ENCODE measurements around the gene BPIFB2.

BPIFB2 gene

DNA sequence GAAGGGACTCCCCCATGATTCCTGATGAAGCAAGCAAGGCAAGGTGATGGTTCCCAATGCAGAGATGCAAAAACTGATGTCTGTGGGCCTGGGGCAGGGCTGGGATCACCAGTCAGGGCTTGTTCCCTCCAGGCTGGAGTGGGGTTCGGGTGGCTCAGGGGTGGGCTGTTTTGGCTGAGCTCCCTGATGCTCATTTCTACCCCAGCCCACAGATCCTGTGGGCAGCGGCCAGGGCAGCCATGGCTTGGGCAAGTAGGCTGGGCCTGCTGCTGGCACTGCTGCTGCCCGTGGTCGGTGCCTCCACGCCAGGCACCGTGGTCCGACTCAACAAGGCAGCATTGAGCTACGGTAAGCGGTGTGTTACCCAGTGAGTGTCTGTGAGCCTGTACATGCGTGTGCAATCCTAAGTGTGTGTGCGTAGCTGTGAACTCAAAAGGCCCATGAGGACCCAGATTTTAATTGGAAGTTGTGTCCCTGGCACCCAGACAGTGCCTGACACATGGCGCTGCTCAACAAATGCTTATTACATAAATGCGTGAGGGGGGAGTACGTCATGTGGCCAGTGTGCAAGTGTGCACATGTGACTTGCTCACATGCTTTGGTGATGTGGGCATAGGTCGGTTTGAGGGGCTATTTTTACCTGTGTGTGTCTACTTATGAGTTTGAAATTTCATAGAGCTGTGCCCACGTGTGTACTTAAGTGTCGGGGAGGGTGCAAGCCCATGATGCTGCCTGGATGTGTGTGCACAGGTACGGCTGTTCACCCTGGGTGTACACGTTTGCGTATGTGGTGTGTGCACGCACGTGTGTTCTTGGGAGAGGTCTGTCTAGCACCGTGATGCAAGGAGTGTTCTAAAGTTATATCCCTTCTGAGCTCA lies 1.1 kb downstream of the BPIFB2 start:
- no peak for DNase-seq

DNA sequence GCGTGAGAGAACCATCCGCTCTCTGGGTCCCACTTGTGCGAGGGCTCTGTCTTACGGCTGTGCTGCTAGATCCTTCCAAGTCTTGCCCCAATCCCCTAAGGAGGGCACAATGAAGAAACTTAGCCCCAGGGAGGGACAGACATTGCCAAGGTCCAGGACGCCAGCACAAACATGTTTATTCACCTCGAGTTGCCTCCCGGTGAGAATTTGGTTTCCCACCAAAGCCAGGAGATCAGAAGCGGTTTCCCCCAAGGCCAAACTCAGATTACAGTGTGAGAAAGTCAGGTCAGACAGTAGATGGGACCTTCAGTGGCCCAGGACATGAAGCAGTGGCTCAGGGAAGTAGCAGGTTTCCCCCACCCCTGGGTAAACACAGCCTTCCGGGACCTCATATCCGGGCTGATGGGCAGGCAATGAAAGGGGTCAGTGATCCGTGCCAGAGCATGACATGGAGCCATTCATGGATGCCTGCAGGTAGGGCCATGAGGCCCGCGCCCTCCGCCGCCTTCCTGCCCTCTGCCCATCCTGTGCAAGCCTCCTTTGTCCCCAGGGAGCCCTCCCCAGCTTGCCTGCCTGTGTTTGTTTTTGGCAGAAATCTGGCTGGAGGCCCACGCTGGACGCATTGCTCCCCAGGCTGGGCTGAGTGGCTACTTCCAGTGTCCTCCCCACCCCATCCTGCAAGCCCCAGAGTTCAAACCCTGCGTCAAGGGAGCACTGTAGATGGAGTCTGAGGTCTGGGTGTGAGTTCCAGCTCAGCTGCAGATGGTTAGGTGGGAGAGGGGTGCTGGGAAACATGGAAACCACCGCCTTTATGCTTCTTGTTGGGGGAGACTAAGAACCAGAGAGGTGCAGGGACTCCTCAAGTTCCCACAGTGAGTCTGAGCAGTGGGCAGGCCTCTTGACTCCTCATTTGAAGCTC lies 2.0 kb downstream of the BPIFB2 start:
- DNase-seq, result no peak

DNA sequence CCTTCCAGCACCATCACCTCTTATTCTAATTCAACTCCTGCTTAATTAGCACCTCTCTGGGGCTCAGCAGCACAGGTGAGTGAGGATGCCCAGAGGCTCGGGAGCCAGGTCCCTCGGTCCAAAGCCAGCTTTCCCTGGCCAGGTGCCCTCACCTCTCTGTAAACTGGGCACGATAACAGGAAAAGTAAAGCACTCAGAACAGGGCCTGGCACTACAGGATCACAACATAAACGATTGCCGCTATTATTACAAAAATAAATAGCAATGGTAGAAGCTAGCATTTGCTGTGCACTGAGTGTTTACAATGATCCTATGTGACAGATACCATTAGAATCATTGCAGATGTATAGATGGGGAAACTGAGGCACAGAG lies 2.6 kb downstream of the BPIFB2 start:
- no peak for DNase-seq

DNA sequence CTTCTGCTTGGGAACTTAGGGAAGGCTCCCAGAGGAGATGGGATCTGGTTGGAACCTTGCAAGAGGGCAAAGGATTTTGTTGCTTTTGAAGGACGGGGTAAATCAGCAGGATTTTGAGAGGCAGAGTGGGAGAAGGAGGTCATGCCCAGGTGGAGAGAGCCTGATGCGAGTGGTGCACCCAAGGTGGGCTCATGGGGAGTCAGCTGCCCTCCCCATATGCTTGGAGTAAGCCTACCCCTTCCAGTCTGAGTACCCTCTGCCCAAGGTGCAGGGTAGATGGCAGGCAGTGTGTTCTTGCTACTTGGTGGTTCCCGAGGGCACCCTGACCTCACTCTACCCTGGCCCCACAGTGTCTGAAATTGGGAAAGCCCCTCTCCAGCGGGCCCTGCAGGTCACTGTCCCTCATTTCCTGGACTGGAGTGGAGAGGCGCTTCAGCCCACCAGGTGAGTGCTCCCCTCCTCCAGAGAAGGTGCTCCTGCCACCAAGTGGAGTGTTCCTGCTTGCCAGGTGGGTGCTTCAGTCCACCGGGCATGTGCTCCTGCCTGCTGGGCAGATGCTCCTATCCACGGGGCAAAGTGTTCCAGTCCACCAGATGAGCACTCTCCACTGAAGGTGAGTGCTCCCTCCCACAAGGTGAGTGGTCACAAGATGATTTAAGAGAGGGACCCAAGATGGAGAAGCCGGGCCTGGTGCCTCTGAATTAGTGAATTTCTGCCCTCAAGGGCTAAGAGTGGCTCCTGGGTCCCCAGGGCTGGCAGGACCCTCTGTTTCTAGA lies 3.4 kb downstream of the BPIFB2 start:
- no peak for DNase-seq

DNA sequence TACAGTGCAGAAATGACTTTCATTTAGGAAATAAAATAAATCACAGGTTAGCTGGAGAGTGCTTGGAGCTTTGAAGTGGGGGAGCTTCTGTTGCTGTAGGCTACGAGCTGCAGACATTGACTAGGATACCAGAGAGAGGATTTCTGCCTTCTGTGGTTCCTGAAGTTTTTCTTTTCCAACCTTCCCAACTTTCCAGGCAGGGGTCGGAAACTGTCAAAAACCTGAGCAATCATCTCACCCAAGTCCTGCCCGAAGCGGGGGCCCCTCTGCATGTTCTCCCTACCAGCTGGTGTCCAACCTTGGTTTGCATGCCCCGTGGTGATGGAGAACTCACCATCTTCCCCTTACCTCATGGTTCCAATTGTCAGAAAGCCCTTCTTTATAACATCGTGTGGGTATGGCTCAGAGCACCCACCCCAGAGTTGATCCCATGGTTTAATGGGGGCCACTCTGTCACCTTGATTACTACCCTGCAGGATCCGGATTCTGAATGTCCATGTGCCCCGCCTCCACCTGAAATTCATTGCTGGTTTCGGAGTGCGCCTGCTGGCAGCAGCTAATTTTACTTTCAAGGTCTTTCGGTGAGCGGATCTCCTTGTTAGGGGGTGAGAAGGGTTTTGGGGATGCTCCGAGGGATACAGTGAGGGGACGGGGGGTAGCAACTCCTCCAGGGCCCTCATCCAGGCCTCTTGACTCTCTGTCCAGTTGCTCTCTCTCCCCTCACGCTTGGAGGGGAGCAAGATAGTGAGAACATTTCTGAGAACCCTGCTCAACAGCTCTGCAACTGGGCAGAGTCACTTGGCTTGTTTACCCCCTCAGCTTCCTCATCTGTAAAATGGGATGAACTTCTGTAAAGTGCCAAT lies 5.1 kb downstream of the BPIFB2 start:
- no peak for DNase-seq

DNA sequence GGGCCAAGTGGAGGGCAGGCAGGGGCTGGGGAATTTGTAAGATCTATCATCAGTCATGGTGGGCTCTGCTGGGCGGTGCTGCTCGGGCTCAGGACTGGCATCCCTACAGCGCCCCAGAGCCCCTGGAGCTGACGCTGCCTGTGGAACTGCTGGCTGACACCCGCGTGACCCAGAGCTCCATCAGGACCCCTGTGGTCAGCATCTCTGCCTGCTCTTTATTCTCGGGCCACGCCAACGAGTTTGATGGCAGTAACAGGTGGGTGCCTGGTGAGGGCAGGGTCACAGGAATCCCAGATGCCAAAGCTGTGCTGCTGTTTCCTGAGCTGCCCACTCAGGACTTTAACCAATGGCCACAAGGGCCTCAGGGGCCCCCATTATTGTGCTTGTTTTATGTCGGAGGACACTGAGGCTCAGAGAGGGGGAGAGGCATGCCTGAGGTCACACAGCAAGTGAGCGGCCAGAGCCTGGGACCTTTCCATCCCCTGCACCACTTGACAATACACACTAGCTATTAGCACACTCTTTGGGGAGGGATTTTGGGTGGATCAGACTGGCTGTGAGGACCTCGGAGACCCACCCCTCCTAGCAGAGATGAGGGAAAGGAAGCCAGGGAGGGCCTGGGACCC lies 6.3 kb downstream of the BPIFB2 start:
- DNase-seq, result no peak

DNA sequence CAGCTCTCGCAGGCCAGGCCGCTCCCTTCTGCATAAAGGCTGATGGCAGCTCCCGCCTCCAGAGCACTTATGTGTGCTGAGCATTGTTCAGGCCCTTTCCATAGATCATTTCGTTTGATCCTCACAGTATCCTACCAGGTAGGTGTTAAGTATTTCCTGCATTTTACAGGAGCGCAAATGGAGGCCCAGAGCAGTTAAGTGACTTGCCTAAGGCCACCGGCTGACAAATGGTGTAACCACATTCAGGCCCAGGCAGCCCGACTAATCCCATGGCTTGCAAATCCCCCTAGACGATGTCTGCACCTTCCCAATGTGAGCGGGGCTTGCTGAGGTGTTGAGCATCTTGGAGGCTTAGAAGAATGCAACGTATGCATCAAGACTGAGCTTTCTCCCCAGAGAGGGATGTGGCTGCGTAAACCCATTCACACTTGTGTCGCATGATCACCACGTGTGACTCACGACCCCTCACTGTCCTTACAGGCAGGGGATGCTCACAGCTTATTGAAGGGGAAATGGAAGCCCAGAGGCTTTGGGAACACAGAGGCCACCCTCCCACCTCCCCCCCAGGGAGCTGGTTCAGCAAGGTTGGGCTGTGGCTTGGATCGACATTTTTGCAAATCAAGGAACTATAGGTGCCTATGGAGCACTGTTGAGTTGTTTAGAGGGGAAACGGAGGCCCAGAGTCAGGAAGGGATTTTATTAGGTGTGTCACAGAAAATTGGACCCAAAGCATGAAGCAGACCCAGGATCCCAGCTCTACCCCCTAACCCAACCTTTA lies 7.0 kb downstream of the BPIFB2 start:
- DNase-seq, result no peak

DNA sequence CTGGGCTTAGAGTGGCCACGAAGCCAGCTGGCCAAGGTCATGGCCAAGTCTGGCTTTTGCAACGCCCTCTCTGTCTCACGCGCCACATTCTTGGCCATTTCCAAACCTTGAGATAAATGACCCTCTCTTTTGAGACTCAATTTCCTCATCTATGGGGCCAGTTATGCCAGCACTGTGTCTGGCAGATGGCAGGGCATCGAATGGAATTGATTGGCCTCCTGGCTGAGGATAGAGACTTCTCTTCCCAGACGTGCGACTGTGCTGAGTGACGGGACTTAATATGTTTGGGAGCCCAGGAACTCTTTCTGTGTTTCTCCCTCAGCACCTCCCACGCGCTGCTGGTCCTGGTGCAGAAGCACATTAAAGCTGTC lies 7.6 kb downstream of the BPIFB2 start:
- no peak for DNase-seq

DNA sequence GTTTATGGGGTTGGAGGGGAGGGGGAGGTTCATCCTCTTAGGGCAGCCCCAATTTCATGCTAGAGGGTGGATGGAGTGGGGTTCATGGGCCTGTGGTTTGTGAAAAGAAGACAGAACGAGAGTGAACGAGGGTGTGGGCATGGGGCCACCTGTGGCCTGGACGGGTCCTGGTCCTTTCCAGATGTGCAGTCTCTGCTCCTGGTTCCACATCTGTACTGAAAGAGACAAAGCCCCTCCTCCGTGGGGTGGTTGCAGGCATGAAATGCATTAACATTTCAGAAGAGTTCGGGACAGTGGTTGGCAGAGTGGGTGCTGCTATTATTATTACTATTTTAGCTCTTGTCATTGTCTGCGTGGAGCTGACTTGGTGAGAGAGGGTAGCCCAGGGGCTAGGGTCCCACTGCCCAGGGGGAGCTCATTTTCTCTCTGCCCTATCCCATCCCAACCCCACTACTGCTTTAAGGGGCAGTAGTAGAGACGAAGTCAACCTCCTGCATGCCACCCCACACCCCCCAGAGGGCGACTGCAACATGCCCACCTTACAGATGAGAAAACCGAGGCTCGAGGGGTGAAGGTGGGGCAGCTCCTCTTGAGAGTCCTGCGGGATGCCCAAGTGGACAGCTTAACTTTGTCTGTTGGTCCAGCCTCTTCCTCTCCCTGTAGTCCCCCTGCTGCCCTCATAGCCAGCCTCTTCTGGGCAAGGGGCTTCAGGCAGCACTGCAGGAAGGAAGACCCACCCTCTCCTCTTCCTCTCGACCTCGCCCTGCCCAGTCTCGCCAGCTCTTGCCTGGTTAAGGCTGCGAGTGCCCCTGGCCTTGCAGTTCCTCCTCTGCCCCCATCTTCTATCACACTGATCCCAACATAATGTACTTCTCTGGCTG lies 8.4 kb downstream of the BPIFB2 start:
- no peak for DNase-seq

DNA sequence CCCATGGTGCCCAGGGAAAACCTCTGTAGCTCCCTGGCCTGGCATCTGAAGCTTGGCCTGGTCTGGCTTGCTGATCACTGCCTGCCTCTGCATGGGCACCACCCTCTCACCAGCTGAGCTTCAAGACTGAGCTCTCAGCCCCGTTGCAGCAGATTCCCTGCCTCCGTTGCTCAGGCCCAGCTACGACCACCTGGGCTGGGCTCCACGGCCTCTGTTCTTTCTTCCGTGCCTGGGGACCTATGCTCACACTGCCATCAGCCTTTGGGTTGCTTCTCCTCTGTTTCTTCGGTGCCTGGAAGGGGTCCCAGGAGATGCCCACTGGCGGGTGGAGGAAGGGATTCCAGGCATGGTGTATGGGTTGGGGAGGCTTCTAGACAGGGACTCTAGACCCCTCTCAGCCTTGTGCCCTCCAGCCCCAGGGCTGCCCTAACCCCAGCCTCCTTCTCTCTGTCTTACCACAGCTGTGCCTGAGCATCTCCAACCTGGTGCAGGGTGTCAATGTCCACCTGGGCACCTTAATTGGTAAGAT lies 9.1 kb downstream of the BPIFB2 start:
- no peak for DNase-seq

DNA sequence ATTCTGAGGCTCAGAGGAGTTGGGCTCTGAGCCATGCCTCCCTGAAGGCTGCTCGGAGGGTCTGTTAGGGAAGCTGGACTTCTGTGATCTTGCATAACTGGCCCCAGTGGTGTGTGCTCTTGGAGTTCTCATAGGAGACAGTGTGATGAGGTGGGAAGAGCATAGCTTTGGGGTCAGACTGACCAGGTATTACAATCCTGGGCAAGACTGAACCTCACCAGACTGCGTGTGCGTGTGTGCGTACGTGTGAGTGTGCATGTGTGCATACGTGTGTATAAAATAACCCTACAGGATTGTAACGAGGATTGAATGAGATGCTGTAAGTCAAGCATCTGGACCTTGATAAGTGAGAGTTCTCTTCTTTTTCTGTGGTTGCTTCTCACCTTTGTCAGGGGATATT lies 10.0 kb downstream of the BPIFB2 start:
- DNase-seq, result no peak

DNA sequence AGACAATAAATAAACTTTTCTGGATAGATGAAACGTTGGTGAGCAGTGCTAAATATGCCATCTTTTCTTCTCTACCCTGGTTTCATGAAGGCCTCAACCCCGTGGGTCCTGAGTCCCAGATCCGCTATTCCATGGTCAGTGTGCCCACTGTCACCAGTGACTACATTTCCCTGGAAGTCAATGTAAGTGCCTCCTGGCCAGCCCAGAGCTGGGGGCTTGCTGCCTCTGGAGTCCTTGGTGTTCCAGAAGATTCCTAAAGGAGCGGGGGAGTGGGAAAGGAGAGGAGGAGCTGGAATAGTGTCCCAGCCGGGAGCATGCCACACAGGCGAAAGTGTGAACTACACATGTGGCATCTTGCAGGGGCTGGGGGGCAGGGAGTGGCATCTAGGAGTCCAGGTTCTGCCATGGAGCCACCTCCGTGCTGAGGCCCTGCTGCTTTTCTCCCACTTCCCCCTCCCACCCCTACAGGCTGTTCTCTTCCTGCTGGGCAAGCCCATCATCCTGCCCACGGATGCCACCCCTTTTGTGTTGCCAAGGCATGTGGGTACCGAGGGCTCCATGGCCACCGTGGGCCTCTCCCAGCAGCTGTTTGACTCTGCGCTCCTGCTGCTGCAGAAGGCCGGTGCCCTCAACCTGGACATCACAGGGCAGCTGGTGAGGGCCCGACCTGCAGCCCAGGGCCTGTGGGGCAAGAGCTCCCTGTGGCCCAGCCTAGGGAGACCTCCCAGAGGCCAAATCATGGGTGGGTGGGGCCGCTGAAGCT lies 10.8 kb downstream of the BPIFB2 start:
- no peak for DNase-seq

DNA sequence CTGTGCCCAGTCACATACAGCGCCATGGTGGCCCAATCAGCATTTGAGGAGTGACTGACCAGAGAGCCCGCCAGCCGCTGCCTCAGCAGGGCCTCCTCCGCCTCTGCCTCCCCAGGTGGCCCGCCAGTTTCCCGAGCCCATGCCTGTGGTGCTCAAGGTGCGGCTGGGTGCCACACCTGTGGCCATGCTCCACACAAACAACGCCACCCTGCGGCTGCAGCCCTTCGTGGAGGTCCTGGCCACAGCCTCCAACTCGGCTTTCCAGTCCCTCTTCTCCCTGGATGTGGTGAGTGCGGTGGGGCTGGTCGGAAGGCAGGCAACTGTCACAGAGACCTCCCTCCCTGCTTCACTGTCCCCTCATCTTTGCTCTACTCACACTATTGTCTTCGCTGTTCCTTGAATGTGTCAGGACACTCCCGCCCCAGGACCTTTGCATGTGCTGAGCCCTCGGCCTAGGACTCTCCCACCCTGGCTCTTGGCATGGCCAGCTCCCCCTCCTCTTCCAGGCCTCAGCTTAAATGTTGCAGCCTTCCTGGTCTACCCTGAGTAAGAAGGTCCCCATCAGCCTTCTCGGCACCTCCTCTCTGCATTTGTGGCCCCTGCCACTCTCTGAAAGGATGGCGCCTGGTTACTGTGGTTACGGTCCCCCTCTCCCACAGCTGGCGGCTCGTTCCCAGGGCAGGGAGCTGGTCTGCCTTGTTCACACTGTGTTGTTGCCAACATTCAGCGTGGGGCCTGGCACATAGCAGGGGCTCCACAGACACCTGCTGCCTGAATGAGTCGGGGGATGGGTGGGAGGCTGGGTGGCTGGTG lies 12.2 kb downstream of the BPIFB2 start:
- DNase-seq, result no peak

DNA sequence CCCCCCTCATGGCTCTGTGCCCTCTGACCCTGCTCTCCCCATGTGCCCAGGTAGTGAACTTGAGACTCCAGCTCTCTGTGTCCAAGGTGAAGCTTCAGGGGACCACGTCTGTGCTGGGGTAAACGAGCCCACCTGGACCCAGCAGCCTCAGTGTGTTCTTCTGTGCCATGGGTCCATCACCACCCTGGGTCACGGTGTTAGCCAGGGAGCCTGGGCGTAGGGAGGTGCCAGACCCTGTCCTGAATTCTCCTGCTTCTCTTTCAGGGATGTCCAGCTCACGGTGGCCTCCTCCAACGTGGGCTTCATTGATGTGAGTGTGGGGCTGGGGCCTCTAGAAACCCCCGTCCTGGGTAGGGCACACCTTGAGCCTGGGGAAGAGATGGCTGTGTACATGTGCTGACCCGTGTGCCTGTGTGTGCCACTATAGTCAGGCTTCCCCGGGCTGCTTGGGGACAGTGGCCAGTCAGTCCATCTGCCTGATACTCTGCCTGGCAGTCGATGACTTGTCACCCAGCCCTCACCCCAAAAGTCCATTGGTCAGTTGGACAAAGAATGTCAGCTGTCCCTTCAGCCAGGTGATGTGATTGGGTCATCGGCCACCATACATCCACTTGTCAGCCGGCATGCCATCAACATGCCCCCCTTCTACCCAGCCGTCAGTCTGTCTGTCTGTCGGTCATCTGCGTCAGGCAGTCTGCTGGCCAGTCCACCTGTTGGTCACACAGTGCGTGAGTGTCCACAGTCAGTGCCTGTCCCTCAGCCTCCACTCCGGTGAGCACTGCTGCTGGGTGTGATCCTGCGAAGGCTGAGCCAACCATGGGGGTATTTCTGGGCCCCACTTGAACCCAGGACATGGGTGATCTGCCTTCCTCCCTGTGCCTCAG lies 13.0 kb downstream of the BPIFB2 start:
- DNase-seq, result no peak

DNA sequence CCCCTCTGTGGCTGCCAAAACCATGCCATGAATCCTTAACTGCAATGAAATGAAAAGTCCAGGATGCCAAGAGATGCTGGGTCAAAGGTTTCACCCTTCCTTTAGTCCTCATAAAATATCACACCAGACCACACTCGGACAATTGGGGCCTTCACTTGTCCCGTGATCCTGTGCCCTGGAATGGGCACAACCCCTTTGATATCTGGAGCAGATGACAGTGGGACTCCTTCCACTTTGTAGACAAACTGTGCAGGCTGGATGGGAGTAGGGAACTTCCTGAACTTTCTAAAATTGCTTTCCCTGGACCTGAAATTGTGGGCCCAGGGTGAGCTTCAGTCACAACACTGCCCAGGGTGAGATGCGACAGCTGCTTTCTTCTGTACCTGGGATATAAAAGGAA lies 14.4 kb downstream of the BPIFB2 start:
- DNase-seq, result no peak

DNA sequence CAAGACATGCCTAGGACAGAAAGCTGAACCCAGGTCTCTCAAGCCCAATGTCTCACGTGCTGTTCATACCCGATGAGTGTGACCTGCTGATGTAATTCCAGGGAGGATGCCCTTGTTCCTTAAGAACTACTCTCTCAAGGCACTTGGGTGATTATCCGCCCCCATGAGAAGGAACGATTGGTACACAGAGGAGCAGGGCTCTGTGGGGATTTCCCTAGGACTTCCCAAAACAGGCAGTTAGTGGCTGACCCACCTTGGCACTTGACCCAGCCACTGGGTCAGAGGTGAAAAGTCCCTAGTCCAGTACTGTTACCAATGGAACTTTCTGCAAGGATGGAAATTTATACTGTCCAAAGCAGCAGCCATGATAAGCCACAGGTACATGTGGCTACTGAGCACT lies 14.8 kb downstream of the BPIFB2 start:
- DNase-seq, result peak; percentile 72

Measured in inflammatory macrophage treated with lipopolysaccharide for 4 hours (primary cell).